HG02623 (cell line): ENCODE results near the gene VAV1.
"Not testable (repeated sequence)": the region's sequence is repeated elsewhere in the genome, so short reads cannot be mapped to it uniquely, and the experiment has no call there.

Experiments used
- ATAC-seq: cut with Tn5 transposase; IDR thresholded peaks from one replicate; pipeline ENCODE4 v1.9.1; 2021; ENCODE audit warnings: moderate library complexity; ENCODE audit not compliant: unreplicated experiment

Gene VAV1

GRCh38 chr19:6754653-6755463 is 17.6 kb upstream of the VAV1 start:
- ATAC-seq = no peak

GRCh38 chr19:6760606-6761005 is 11.9 kb upstream of the VAV1 start:
- ATAC-seq = no peak

DNA sequence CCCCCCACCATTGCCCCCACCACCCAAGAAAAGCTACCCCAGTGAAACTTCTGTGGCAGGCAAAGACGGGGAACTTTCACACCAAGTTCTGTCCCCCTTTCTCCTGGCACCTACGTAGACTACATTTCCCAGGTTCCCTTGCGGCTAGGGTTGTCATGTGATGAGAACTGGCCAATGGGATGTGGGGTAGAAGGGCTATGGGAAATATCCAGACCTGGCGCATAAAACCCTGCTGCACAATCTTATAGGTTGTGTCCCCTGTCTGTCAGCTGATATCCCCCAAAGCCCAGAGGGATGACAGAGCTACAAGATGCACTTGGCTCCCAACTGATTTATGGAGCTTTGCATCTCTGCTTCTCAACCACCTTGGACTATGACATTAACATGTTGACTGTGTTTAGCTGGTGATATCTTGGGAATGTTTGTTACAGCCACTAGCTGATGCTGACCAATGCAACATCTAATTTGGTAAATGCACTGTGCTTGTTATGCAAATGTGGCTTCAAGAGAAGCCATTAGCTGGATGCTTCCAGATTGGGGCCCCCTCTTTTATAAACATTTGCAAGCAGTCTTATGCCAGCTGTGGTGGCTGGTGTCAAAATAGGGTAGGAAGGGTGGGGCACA is 11.3 kb upstream of the VAV1 start:
- ATAC-seq = no peak

- not testable (repeated sequence) for ATAC-seq
Measured at GRCh38 chr19:6762253-6762797, 10.2 kb upstream of the VAV1 start.

GRCh38 chr19:6765738-6766356 is 6.7 kb upstream of the VAV1 start:
- ATAC-seq = no peak

GRCh38 chr19:6766357-6767080 is 6.0 kb upstream of the VAV1 start:
- no peak for ATAC-seq

DNA sequence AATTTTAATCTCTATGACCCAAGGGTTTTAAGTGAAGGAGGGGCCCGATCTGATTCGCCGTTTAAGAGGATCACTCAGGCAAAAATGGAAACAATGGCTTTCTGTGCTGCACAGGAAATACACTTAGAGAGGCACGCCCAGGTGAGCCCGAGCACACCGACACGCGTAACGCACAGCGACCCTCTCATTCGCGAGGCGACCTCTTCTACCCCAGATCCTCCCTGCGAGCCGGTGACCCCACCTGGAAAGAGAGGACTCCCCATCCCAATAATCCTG is 5.5 kb upstream of the VAV1 start:
- peak; percentile 2 for ATAC-seq

GRCh38 chr19:6767357-6768235 is 4.9 kb upstream of the VAV1 start, which contains the start of gene SH2D3A:
SH2D3A (minus strand) TSS chr19:6767435; CDS start chr19:6763748, 3,687 bp downstream.
- peak; percentile 58 for ATAC-seq

DNA sequence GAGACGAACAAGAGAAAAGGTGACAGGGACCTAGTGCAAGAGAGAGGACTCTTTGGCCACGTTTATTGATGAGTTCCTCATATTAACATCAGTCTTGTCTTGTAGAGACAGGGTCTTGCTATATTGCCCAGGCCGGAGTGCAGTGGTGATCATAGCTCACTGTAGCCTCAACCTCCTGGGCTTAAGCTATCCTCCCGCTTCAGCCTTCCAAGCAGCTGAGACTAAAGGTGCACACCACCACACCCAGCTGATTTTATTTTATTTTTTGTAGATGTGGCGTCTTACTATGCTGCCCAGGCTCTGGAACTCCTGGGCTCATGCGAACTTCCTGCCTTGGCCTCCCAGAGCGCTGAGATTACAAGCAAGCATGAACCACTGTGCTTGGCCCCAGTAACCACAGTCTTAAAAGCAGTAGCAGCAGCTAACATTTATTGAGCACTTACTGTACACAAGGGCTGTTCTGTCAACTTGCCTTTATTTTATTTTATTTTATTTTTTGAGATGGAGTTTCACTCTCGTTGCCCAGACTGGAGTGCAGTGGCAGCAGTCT is 4.2 kb upstream of the VAV1 start:
- ATAC-seq = no peak

DNA sequence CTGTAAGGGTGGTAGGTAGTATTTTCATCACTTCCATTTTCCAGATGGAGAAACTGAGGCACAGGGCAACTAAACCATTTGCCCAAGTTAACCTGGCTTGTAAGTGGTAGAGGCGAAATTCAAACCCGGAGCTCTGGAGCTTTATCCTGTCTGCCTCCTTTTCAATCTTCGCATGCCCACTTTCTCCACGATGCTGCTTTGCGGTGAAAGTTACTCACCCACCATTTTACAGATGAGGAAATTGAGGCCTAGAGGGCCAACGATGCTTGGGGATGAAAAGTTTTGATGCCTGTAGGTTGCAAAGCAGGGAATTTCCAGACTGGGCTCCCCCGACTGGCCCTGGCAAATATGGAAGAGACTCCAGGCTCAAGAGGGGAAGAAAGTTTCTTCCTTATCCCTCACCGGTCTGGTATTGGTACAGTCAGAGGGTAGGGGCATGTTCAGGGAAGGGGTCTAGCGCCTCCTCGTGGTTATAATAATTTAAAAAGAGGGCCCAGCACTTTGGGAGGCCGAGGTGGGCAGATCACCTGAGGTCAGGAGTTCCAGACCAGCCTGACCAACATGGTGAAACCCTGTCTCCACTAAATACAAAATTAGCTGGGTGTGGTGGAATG is 3.4 kb upstream of the VAV1 start:
- no peak for ATAC-seq

GRCh38 chr19:6771648-6772027 is 870 bp upstream of the VAV1 start:
- ATAC-seq = not testable (repeated sequence)

GRCh38 chr19:6772866-6773322 is 386 bp downstream of the VAV1 start:
- no peak for ATAC-seq

DNA sequence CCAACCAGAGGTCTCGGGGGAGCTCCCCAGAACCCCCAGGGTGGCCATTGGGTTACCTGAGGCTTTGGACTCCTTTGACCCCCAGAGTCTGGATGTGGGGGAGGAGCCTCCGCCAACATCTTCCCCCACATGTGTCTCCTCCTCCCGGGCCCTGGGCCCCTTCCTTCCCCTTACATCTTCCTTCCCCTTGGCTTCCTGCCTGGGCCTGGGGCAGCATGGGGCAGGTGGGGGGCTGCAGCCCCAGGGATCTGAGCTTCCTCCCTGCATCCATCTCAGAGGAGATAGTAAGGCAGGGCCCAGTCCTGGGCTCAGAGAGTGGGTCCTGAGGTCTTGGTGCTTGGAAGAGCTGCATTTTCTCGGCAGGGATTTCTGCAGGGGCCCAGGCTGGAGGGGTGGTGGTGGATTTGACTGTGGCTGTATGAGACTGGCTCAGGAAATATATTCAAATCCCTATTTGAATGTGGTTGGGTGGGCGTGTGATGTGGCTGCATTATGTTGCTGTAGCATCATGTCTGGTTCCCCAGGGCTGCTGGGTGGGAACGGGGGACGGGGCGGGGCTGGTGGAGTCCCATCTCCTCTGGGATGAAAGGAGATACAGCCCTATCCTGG is 919 bp downstream of the VAV1 start:
- ATAC-seq = no peak

DNA sequence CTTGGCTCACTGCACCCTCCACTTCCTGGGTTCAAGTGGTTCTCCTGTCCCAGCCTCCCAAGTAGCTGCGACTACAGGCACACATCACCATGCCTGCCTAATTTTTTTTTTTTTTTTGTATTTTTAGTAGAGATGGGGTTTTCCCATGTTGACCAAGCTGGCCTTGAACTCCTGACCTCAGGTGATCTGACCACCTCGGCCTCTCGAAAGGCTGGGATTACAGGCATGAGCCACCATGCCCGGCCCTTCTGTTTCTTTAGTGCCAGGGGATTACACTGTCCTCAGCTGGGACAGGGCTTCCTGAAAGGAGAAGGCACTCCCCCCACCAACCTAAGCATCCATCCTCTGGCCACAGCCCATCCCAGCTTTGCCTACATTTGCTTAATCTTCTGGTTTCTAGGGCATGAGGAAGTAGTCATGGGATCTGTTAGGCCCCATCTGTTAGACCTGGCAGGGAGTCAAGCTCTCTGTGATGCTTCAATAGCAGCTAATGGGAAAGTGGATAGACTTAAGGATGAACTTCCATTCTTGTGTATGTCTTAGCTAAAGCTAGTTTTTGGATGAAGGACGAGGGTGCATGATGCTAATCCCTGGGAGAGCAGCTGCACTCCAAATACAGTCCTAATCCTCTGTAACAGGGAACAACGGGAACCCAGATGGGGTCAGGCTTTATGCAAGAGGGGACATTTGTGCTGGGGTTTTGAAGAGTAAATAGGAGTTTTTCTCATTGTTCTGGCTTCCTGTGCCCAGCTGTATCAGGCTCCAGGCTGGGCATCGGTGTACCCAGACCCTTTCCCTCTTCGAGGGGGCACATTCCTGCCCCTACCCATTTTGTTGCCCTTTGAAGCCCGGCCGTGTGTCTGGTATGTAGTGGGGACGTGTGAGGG is 2.6 kb downstream of the VAV1 start:
- no peak for ATAC-seq

- not testable (repeated sequence) for ATAC-seq
Measured at GRCh38 chr19:6776045-6776444, 3.5 kb downstream of the VAV1 start.

DNA sequence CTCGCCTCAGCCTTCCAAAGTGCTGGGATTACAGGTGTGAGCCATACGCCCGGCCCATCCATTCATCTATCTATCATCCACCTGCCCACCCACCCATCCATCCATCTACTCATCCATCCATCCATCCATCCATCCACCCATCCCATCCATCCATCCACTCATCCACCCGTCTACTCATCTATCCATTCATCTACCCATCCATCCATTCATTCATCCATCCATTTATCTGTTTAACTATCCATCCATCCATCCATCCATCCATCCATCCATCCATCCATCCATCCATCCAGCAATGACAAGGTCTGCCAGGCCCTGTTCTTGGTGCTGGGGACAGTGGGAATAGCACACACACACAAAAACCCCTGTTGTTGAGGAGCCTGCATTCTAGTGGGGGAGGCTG is 4.5 kb downstream of the VAV1 start:
- no peak for ATAC-seq

GRCh38 chr19:6777434-6777833 is 4.9 kb downstream of the VAV1 start:
- ATAC-seq = no peak

GRCh38 chr19:6778386-6778785 is 5.9 kb downstream of the VAV1 start:
- no peak for ATAC-seq
